GM18868 (cell line): ENCODE data around the gene FAM20C.
"Not testable (repeated sequence)": the region's sequence is repeated elsewhere in the genome, so short reads cannot be mapped to it uniquely, and the experiment has no call there.

Experiments
- ATAC-seq: cut with Tn5 transposase; IDR thresholded peaks from one replicate; pipeline ENCODE4 v1.9.1; 2021; ENCODE audit warnings: mild to moderate bottlenecking, moderate library complexity; ENCODE audit not compliant: unreplicated experiment

Gene FAM20C

GRCh38 chr7:254337-255037 lies 62.1 kb downstream of the FAM20C start:
- no peak for ATAC-seq

- no peak for ATAC-seq
Observed at GRCh38 chr7:255038-255435, 62.7 kb downstream of the FAM20C start.

GRCh38 chr7:255721-256361 lies 63.5 kb downstream of the FAM20C start:
- no peak for ATAC-seq

- no peak for ATAC-seq
Observed at GRCh38 chr7:256461-256940, 64.1 kb downstream of the FAM20C start.

GRCh38 chr7:256981-257646 lies 64.7 kb downstream of the FAM20C start:
- ATAC-seq: no peak

GRCh38 chr7:257647-257992 lies 65.2 kb downstream of the FAM20C start:
- no peak for ATAC-seq

GRCh38 chr7:258476-259190 lies 66.3 kb downstream of the FAM20C start:
- no peak for ATAC-seq

GRCh38 chr7:259191-259505 lies 66.8 kb downstream of the FAM20C start:
- no peak for ATAC-seq

- ATAC-seq: no peak
Observed at GRCh38 chr7:259751-260405, 67.5 kb downstream of the FAM20C start.

- ATAC-seq: no peak
Observed at GRCh38 chr7:260441-261281, 68.3 kb downstream of the FAM20C start.

- no peak for ATAC-seq
Observed at GRCh38 chr7:261341-262250, 69.2 kb downstream of the FAM20C start.

- ATAC-seq: no peak
Observed at GRCh38 chr7:262251-262572, 69.8 kb downstream of the FAM20C start.

- not testable (repeated sequence) for ATAC-seq
Observed at GRCh38 chr7:262631-263311, 70.4 kb downstream of the FAM20C start.

- not testable (repeated sequence) for ATAC-seq
Observed at GRCh38 chr7:263483-264351, 71.3 kb downstream of the FAM20C start.

GRCh38 chr7:264541-265191 lies 72.3 kb downstream of the FAM20C start:
- no peak for ATAC-seq

GRCh38 chr7:265192-265997 lies 73.0 kb downstream of the FAM20C start:
- ATAC-seq: no peak
